NCI-H1092 (cell line): ENCODE data around the gene SMARCAL1.
"Not testable (repeated sequence)": the region's sequence is repeated elsewhere in the genome, so short reads cannot be mapped to it uniquely, and the experiment has no call there.

ENCODE experiments used
- DNase-seq: peaks from one replicate; lab custom pipeline; 2025; lab: John Stamatoyannopoulos, UW

SMARCAL1 gene

GRCh38 chr2:216502381-216503158, 90.3 kb downstream of the SMARCAL1 start:
- no peak for DNase-seq

- no peak for DNase-seq
These were observed 90.9 kb downstream of the SMARCAL1 start for GRCh38 chr2:216503159-216503629.

- no peak for DNase-seq
These were observed 91.6 kb downstream of the SMARCAL1 start for GRCh38 chr2:216503697-216504375.

- DNase-seq = no peak
These were observed 92.1 kb downstream of the SMARCAL1 start for GRCh38 chr2:216504376-216504762.

GRCh38 chr2:216505133-216506106, 93.1 kb downstream of the SMARCAL1 start:
- no peak for DNase-seq

GRCh38 chr2:216507220-216508160, 95.2 kb downstream of the SMARCAL1 start:
- DNase-seq = no peak

GRCh38 chr2:216508229-216508628, 95.9 kb downstream of the SMARCAL1 start:
- DNase-seq = no peak

GRCh38 chr2:216516730-216517350, 104.6 kb downstream of the SMARCAL1 start:
- peak; percentile 21 for DNase-seq

GRCh38 chr2:216517447-216518225, 105.4 kb downstream of the SMARCAL1 start:
- no peak for DNase-seq

- not testable (repeated sequence) for DNase-seq
These were observed 106.4 kb downstream of the SMARCAL1 start for GRCh38 chr2:216518566-216519119.

- peak; percentile 68 for DNase-seq
These were observed 107.0 kb downstream of the SMARCAL1 start for GRCh38 chr2:216519154-216519762.

- no peak for DNase-seq
These were observed 107.8 kb downstream of the SMARCAL1 start for GRCh38 chr2:216520112-216520511.

GRCh38 chr2:216522892-216523502, 110.7 kb downstream of the SMARCAL1 start:
- DNase-seq = no peak

GRCh38 chr2:216525972-216526371, 113.7 kb downstream of the SMARCAL1 start:
- no peak for DNase-seq

- DNase-seq = no peak
These were observed 114.7 kb downstream of the SMARCAL1 start for GRCh38 chr2:216526939-216527338.

GRCh38 chr2:216527600-216527999, 115.3 kb downstream of the SMARCAL1 start:
- DNase-seq = no peak

- DNase-seq = no peak
These were observed 120.3 kb downstream of the SMARCAL1 start for GRCh38 chr2:216532562-216532961.
